H9 (cell line): ENCODE results near the gene PRDM11. TPM values are rescaled to one million over a fixed set of nuclear protein-coding genes. Genes with fewer than 3 reads are reported as not detected.

ENCODE experiments used
- DNase-seq: peaks from one replicate; pipeline ENCODE4 v3.0.0-alpha.2; 2017
- H2AFZ ChIP-seq: one replicate; pipeline ENCODE4 v1.6.1; 2013; ENCODE audit warnings: mild to moderate bottlenecking, low read length, control low read depth, moderate library complexity
- H2AK5ac ChIP-seq: 2 replicates; pipeline ENCODE4 v1.6.1; 2013; ENCODE audit warnings: low read length, control low read depth, mixed read lengths; ENCODE audit not compliant: insufficient read length
- H2BK120ac ChIP-seq: one replicate; pipeline ENCODE4 v1.6.1; 2013; ENCODE audit warnings: low read depth, mild to moderate bottlenecking, low read length, control low read depth, inconsistent platforms; ENCODE audit not compliant: poor library complexity, severe bottlenecking
- H2BK12ac ChIP-seq: 2 replicates; pipeline ENCODE4 v1.6.1; 2013; ENCODE audit warnings: low read length, control low read depth, mixed read lengths, low read depth; ENCODE audit not compliant: insufficient read length
- H2BK15ac ChIP-seq: 2 replicates; pipeline ENCODE4 v1.6.1; 2013; ENCODE audit warnings: low read depth, low read length, control low read depth
- H2BK20ac ChIP-seq: one replicate; pipeline ENCODE4 v1.6.1; 2013; ENCODE audit warnings: low read depth, mild to moderate bottlenecking, low read length, control low read depth, inconsistent platforms; ENCODE audit not compliant: poor library complexity, severe bottlenecking
- H2BK5ac ChIP-seq: 2 replicates; pipeline ENCODE4 v1.6.1; 2013; ENCODE audit warnings: low read length, control low read depth, mixed read lengths; ENCODE audit not compliant: insufficient read length
- H3K14ac ChIP-seq: 2 replicates; pipeline ENCODE4 v1.6.1; 2013; ENCODE audit warnings: low read length, control low read depth; ENCODE audit not compliant: insufficient read depth
- H3K18ac ChIP-seq: 2 replicates; pipeline ENCODE4 v1.6.1; 2013; ENCODE audit warnings: low read depth, mild to moderate bottlenecking, mixed read lengths, low read length, control low read depth; ENCODE audit not compliant: insufficient read length
- H3K23ac ChIP-seq: 2 replicates; pipeline ENCODE4 v1.6.1; 2013; ENCODE audit warnings: low read length, control low read depth, mixed read lengths, low read depth; ENCODE audit not compliant: insufficient read length
- H3K23me2 ChIP-seq: 2 replicates; pipeline ENCODE4 v1.6.1; 2013; ENCODE audit warnings: low read depth, mild to moderate bottlenecking, mixed read lengths, low read length, control low read depth; ENCODE audit not compliant: insufficient read length, poor library complexity, severe bottlenecking
- H3K27ac ChIP-seq: 2 replicates; pipeline ENCODE4 v1.5.1; 2013; ENCODE audit warnings: low read length, control low read depth, mixed read lengths, low read depth; ENCODE audit not compliant: insufficient read length
- H3K27me3 ChIP-seq: 2 replicates; pipeline ENCODE4 v1.6.1; 2013; ENCODE audit warnings: low read length, control low read depth, inconsistent platforms; ENCODE audit not compliant: insufficient read depth
- H3K4ac ChIP-seq: 2 replicates; pipeline ENCODE4 v1.6.1; 2013; ENCODE audit warnings: low read depth, mild to moderate bottlenecking, control low read depth, inconsistent platforms, low read length, moderate library complexity
- H3K4me1 ChIP-seq: 2 replicates; pipeline ENCODE4 v1.6.1; 2013; ENCODE audit warnings: low read length, control low read depth, inconsistent platforms; ENCODE audit not compliant: insufficient read depth
- H3K4me2 ChIP-seq: 2 replicates; pipeline ENCODE4 v1.6.1; 2013; ENCODE audit warnings: low read length, control low read depth, mixed read lengths; ENCODE audit not compliant: insufficient read length, insufficient read depth
- H3K56ac ChIP-seq: 2 replicates; pipeline ENCODE4 v1.6.1; 2013; ENCODE audit warnings: low read depth, mild to moderate bottlenecking, mixed read lengths, low read length, control low read depth; ENCODE audit not compliant: insufficient read length
- H3K79me1 ChIP-seq: 2 replicates; pipeline ENCODE4 v1.6.1; 2013; ENCODE audit warnings: low read depth, mild to moderate bottlenecking, moderate library complexity, low read length, control low read depth, inconsistent platforms; ENCODE audit not compliant: insufficient read depth, poor library complexity, severe bottlenecking
- H3K79me2 ChIP-seq: 2 replicates; pipeline ENCODE4 v1.6.1; 2013; ENCODE audit warnings: low read length, control low read depth, inconsistent platforms; ENCODE audit not compliant: insufficient read depth
- H3K9ac ChIP-seq: 2 replicates; pipeline ENCODE4 v1.6.1; 2013; ENCODE audit warnings: low read length, control low read depth, mixed read lengths; ENCODE audit not compliant: insufficient read length; ENCODE audit errors: extremely low read depth
- H3K9me3 ChIP-seq: one replicate; pipeline ENCODE4 v1.6.1; 2013; ENCODE audit warnings: low read depth, low read length, inconsistent platforms; ENCODE audit not compliant: control insufficient read depth
- H3T11ph ChIP-seq: one replicate; pipeline ENCODE4 v1.6.1; 2013; ENCODE audit warnings: mild to moderate bottlenecking, low read length, control low read depth, inconsistent platforms
- H4K20me1 ChIP-seq: one replicate; pipeline ENCODE4 v1.6.1; 2013; ENCODE audit not compliant: control insufficient read depth, insufficient read length, insufficient read depth
- H4K5ac ChIP-seq: 2 replicates; pipeline ENCODE4 v1.6.1; 2013; ENCODE audit warnings: low read depth, mild to moderate bottlenecking, mixed read lengths, low read length, control low read depth; ENCODE audit not compliant: insufficient read length
- H4K8ac ChIP-seq: replicated peaks from 2 replicates; pipeline ENCODE4 v1.6.1; 2013; ENCODE audit warnings: low read length, control low read depth, mixed read lengths, low read depth; ENCODE audit not compliant: insufficient read length
- H4K91ac ChIP-seq: 2 replicates; pipeline ENCODE4 v1.6.1; 2013; ENCODE audit warnings: low read depth, mild to moderate bottlenecking, moderate library complexity, mixed read lengths, low read length, control low read depth; ENCODE audit not compliant: insufficient read length
- H3K27ac Mint-ChIP-seq, 3 experiments: 2 replicates in 2 of 3; 3 replicates in 1 of 3; pipeline ENCODE4 v1.8.0; 2020 to 2021; ENCODE audit warnings: mixed read lengths in 3 of 3, mild to moderate bottlenecking in 1 of 3, moderate library complexity in 1 of 3
- H3K27me3 Mint-ChIP-seq: 2 replicates; pipeline ENCODE4 v1.8.0; 2021; ENCODE audit warnings: low read depth, mild to moderate bottlenecking, moderate library complexity, mixed read lengths
- H3K36me3 Mint-ChIP-seq, 3 experiments: 2 replicates in 2 of 3; 3 replicates in 1 of 3; pipeline ENCODE4 v1.8.0; 2020 to 2021; ENCODE audit warnings: low read depth in 3 of 3, mixed read lengths in 3 of 3; ENCODE audit not compliant: insufficient read depth in 1 of 3
- H3K4me1 Mint-ChIP-seq, 2 experiments: 2 replicates each; pipeline ENCODE4 v1.8.0; 2020; ENCODE audit warnings: mixed read lengths in 2 of 2
- H3K4me3 Mint-ChIP-seq, 2 experiments: 2 replicates in 1 of 2; 3 replicates in 1 of 2; pipeline ENCODE4 v1.8.0; 2020 to 2021; ENCODE audit warnings: mild to moderate bottlenecking in 2 of 2, mixed read lengths in 2 of 2, moderate library complexity in 1 of 2
- H3K9me3 Mint-ChIP-seq, 2 experiments: 2 replicates in 1 of 2; 3 replicates in 1 of 2; pipeline ENCODE4 v1.8.0; 2020; ENCODE audit warnings: mild to moderate bottlenecking in 2 of 2, mixed read lengths in 2 of 2, moderate library complexity in 1 of 2
- WGBS: extraction: QIAGEN DNeasy Blood & Tissue Kit; methylation state at CpG from one replicate; pipeline ENCODE4 v1.1.7; 2013; ENCODE audit warnings: missing lambda C conversion rate, low lambda C conversion rate, mixed read lengths; ENCODE audit not compliant: insufficient read length; ENCODE audit errors: extremely low coverage; 5-methylcytosine and 5-hydroxymethylcytosine counted together
- total RNA-seq: library from RNA; stranded (reverse); gene quantifications from 2 replicates; pipeline ENCODE4 v1.2.1, GENCODE V29; 2021
- TF ChIP-seq, protein P1 (sequence below): fragments of 200-600 bp; sonication (generic); conservative IDR thresholded peaks from 3 replicates; pipeline ENCODE4 v1.8.0; 2021; ENCODE audit warnings: antibody characterized with exemption, mild to moderate bottlenecking

Gene PRDM11
- total RNA-seq, 1 experiment from 2014 or later = 11.5 TPM

DNA sequence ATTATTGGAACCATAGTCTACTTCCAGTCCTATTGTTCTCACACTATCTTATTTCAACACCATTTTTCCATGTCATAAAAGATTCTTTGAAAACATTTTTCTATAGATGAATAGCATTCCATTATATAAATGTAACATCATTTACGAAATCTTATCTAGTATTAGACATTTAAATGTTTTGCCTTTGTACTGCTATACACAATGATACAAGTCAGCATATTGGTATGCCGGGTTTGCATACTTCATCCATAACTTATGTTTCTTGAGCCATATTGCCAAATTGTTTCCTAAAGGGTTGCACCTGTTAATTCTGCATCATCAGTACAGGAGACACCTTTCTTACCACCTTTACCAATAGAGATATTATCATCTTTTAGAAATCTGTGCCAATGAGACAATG is 71.6 kb downstream of the PRDM11 start:
- no peak overlapping the region for H3K56ac ChIP-seq
- no peak overlapping the region for H2BK120ac ChIP-seq
- no peak overlapping the region for H2BK15ac ChIP-seq
- H4K8ac ChIP-seq = no peak overlapping the region
- no peaks in the 10 kb centered on the region for H3K79me2 ChIP-seq
- Mint-ChIP-seq H3K4me1 (peaks cover 0 to 5% of the 10 kb centered on the region in 2 experiments; a peak in 1 of 4 replicates), H3K36me3 (peaks cover 0 to 4% (median 3%) of the 10 kb centered on the region in 3 experiments; a peak in 2 of 7 replicates), H3K27me3 (no peaks in the 10 kb centered on the region; the same call in 1 of the 2 replicates), H3K27ac (no peak overlapping the region), H3K4me3 (no peak overlapping the region), H3K9me3 (no peaks in the 10 kb centered on the region)
- WGBS = no CpG with 5 or more reads among the region's 2 CpGs
- no peak overlapping the region for H2AK5ac ChIP-seq
- H2BK20ac ChIP-seq = no peak overlapping the region
- H3T11ph ChIP-seq = no peak overlapping the region
- no peaks in the 10 kb centered on the region for H3K4me1 ChIP-seq
- H3K9ac ChIP-seq = no peak overlapping the region
- H4K91ac ChIP-seq = no peak overlapping the region
- no peak overlapping the region for H3K27ac ChIP-seq
- H2AFZ ChIP-seq = no peak overlapping the region
- H2BK12ac ChIP-seq = no peak overlapping the region
- H3K4me2 ChIP-seq = no peak overlapping the region
- TF ChIP-seq, protein P1, sequence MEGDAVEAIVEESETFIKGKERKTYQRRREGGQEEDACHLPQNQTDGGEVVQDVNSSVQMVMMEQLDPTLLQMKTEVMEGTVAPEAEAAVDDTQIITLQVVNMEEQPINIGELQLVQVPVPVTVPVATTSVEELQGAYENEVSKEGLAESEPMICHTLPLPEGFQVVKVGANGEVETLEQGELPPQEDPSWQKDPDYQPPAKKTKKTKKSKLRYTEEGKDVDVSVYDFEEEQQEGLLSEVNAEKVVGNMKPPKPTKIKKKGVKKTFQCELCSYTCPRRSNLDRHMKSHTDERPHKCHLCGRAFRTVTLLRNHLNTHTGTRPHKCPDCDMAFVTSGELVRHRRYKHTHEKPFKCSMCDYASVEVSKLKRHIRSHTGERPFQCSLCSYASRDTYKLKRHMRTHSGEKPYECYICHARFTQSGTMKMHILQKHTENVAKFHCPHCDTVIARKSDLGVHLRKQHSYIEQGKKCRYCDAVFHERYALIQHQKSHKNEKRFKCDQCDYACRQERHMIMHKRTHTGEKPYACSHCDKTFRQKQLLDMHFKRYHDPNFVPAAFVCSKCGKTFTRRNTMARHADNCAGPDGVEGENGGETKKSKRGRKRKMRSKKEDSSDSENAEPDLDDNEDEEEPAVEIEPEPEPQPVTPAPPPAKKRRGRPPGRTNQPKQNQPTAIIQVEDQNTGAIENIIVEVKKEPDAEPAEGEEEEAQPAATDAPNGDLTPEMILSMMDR = no peak
- no peak overlapping the region for H2BK5ac ChIP-seq
- H3K27me3 ChIP-seq = no peaks in the 10 kb centered on the region
- no peaks in the 10 kb centered on the region for H3K9me3 ChIP-seq
- H3K23ac ChIP-seq = no peak overlapping the region
- no peak overlapping the region for H4K5ac ChIP-seq
- H3K4ac ChIP-seq = no peak overlapping the region
- no peaks in the 10 kb centered on the region for H4K20me1 ChIP-seq
- no peaks in the 10 kb centered on the region for H3K23me2 ChIP-seq
- H3K18ac ChIP-seq = no peak overlapping the region
- H3K79me1 ChIP-seq = no peaks in the 10 kb centered on the region
- H3K14ac ChIP-seq = no peak overlapping the region
- DNase-seq = no peak
